GM15510 (cell line): ENCODE measurements around the gene SPATA18.
A peak's percentile ranks its signal among the peaks of the same experiment; 100 is the strongest.

Source experiments
- POLR2A ChIP-seq: IDR thresholded peaks from 3 replicates; pipeline ENCODE4 v1.6.1; 2011; ENCODE audit warnings: borderline replicate concordance; ENCODE audit not compliant: insufficient read length; ENCODE audit errors: extremely low read depth

The SPATA18 gene

GRCh38 chr4:52036886-52037530 is 14.1 kb upstream of the SPATA18 start:
- no peak for TF ChIP-seq POLR2A

DNA sequence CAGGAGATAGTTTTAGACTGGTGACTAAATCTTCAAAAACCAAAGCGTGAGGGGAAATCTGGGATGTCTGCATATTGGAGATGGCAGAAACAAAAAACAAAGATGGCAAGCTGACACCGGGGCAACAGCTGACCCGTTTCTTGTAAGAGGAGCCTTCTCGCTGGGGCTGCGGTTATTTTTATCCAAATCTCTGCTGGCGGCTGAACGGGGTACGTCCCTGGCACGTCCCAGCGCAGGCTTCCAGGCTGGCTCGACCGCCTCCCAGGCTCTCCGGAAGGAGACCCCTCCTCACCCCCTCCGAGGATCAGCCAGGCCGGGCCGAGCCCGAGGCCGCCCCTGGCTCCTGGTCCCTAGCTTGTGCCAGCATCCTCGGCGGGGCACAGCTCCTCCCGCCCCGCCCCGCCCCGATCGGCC is 13.4 kb upstream of the SPATA18 start:
- no peak for TF ChIP-seq POLR2A

GRCh38 chr4:52038103-52038912 is 12.8 kb upstream of the SPATA18 start, which contains the start of gene SGCB:
Gene SGCB (minus strand): TSS chr4:52038299. CDS start chr4:52038259, 40 bp downstream.
- TF ChIP-seq POLR2A, result peak; percentile 60

DNA sequence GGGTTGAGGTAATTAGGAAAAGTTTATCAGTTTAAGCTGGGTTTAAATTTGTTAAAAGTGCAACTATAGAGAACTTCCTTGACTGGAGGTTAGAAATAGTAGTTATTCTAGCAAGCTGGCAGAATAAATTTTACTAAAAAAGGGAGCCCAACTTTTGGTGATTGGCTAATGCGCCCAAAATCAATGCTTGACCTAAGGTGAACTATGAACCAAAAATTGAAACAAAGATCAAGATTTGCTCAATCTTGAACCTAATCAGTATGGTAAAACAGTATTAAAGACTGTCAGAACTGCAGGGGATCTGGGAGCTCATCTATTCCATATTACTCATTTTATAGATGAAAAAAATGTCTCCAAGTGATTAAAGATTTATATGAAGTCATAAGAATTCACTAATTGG is 6.1 kb upstream of the SPATA18 start:
- no peak for TF ChIP-seq POLR2A

- no peak for TF ChIP-seq POLR2A
Measured at GRCh38 chr4:52049266-52049665, 1.8 kb upstream of the SPATA18 start.

DNA sequence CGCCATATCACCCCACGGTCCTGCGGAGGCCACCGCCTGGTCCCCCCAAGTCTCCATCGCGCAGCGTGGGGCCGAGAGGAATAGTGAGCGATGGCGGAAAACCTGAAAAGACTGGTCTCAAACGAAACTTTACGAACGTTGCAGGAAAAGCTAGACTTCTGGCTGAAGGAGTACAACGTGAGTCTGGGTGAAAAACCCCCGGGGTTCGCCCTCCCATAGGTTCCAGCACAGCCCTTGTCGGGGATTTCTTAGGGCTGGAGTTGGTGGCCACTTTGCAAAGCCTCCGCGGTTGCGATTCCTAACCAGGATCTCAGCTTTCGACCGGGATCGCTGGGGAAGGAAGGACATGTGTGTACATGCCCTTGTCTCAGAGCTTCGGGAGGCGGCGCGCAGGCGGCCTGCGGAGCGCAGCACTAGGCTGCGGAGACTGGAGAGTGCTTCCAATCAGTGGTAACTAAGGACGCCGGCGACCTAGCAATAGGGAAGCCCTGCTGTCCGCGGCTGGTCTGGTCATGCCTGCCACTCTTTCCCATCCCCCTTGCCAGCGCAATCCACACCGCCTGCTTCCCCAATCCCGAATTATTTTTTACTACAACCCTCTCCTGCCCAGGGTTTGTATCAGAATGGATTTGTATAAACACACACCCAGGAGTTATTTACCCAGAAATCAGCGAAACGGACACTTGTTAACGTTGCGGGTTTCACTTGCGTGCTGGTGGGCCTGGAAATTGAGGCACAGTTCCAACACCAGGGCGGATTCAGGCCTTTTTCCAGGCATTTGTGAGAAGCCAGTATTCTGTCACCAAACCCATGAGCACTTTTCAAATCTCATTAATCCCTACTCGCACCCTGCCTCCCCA is 741 bp downstream of the SPATA18 start:
- TF ChIP-seq POLR2A, result peak; percentile 22

DNA sequence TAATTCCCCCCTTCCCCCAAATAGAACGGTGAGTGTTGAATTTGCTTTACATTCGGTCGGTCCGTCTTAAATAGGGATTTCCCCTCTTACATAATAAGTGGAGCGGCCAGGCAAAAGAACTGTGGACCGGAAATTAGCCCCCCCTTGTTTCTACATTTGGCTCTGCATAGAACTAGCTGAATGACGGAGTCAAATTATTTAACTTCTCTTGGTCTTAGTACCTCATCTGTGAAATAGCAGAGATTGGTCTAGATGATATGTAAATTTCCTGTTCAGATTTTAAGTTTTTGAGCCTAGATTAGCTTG is 1.3 kb downstream of the SPATA18 start:
- TF ChIP-seq POLR2A, result no peak

GRCh38 chr4:52054254-52054653 is 3.1 kb downstream of the SPATA18 start:
- no peak for TF ChIP-seq POLR2A

DNA sequence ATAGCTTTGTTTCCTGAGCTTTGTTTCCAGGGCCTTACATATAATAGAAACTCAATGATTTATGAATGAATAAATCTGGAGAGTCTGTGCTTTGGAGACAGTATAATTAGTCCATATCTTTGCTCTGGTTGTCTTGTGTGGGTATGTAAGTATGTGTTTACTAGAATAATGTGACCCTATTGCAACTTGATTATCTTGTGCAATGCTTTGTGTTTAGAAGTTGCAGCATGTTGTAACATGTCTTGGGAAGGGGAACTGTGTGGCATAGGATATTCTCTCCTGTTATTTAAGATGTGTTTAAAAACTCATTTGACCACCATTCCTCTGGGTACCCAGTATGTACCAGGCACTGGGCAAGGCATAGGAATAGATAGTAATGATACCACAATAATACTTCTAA is 6.1 kb downstream of the SPATA18 start:
- TF ChIP-seq POLR2A, result no peak

GRCh38 chr4:52058275-52058674 is 7.2 kb downstream of the SPATA18 start:
- no peak for TF ChIP-seq POLR2A

GRCh38 chr4:52059372-52059771 is 8.3 kb downstream of the SPATA18 start:
- no peak for TF ChIP-seq POLR2A

DNA sequence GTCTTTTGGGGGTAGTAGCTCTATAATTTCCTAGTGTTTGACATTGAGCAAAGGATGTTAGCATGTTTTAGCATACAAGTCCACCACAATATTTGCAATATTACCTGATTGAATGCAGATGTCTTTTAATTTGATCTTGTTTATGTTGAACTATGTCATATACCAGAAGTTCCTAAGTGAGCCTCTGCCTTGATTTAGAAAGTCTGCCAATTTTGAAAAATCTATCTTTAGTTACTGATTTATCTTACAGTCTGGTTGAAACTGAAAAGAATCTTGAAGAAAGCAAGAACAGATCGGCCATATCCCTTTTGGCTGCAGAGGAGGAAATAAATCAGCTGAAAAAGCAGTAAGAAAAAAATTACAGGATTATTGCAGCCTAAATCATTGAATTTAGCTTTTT is 18.5 kb downstream of the SPATA18 start:
- TF ChIP-seq POLR2A, result no peak

- TF ChIP-seq POLR2A, result no peak
Measured at GRCh38 chr4:52071791-52072546, 20.9 kb downstream of the SPATA18 start.

GRCh38 chr4:52076731-52077130 is 25.6 kb downstream of the SPATA18 start:
- no peak for TF ChIP-seq POLR2A
